ENCODE measurements around the gene BHLHE40.

Gene BHLHE40

DNA sequence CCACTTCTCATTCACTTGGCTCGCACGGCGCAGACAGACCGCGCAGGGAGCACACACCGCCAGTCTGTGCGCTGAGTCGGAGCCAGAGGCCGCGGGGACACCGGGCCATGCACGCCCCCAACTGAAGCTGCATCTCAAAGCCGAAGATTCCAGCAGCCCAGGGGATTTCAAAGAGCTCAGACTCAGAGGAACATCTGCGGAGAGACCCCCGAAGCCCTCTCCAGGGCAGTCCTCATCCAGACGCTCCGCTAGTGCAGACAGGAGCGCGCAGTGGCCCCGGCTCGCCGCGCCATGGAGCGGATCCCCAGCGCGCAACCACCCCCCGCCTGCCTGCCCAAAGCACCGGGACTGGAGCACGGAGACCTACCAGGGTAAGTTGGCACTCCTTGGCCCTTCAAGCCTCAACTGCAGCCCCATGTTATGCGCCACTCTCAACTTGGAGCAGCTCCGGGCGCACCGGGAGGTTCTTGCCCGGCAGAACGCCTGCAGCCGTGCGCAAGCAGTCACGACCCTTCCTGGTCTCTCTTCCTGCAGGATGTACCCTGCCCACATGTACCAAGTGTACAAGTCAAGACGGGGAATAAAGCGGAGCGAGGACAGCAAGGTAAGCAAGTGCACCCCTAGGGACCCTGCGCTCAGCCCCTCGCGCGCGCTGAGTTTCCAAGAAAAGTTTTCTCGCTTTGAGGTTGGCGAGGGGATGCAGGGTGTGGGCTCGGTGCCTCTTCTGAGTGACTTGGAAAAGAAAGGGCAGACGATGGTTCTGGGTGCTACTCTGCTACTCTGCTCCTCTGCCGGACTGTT lies at the start of gene BHLHE40:
TSS of gene BHLHE40 (plus strand) at position 10 of the 801 bp plus-strand sequence. CDS start at position 292, 282 bp downstream.
- peak within 1 kb of the TSS; percentile 99 for H3K4me3 ChIP-seq (ENCODE audit: control insufficient read depth, low read depth, low read length)
- peak; percentile 27 for DNase-seq (ENCODE audit: low read depth)
- TF ChIP-seq CTCF (conservative IDR thresholded peaks at IDR 0.05; ENCODE audit: control insufficient read depth, insufficient read depth, low read depth, low read length), result no peak

DNA sequence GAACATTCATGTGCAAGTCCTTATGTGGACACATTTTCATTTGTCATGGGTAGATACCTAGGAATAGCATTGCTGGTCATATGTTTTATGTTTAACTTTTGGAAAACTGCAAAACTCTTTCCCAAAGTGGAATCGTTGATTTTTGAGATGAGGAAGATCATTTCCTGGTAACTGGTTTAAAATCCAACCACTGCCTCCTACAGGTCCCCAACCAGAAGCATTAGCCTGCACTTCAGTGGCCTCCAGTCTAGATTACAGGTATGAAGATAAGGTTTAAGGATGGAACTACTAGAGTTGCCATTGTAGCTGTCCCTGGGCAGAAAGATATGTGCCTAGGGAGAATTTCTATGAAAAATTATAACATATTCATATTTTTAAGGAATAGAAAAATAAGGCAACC lies 48.7 kb upstream of the BHLHE40 start:
- no peak for TF ChIP-seq CTCF (conservative IDR thresholded peaks at IDR 0.05; ENCODE audit: control insufficient read depth, insufficient read depth, low read depth, low read length)
- DNase-seq (ENCODE audit: low read depth), result no peak
- no peak overlapping the region for H3K4me3 ChIP-seq (ENCODE audit: control insufficient read depth, low read depth, low read length)

DNA sequence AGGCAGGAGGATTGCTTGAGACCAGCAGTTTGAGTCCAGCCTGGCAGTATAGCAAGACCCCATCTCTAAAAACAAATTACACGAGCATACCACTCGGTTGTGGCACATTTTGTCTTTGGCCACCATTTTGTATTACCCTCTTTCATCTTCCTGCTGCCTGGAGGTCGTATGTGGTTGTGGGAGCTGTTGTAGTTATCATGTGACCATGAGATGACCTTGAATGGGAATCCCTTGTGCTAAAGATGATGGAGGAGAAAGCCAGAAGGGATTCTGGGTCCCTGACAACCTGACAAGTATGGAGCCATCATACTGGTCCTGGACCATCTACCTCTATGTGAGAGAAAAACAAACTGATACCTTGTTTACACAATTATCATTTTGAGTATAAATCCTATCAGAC lies 45.2 kb upstream of the BHLHE40 start:
- H3K4me3 ChIP-seq (ENCODE audit: control insufficient read depth, low read depth, low read length), result no peak overlapping the region
- DNase-seq (ENCODE audit: low read depth), result no peak
- TF ChIP-seq CTCF (conservative IDR thresholded peaks at IDR 0.05; ENCODE audit: control insufficient read depth, insufficient read depth, low read depth, low read length), result no peak

DNA sequence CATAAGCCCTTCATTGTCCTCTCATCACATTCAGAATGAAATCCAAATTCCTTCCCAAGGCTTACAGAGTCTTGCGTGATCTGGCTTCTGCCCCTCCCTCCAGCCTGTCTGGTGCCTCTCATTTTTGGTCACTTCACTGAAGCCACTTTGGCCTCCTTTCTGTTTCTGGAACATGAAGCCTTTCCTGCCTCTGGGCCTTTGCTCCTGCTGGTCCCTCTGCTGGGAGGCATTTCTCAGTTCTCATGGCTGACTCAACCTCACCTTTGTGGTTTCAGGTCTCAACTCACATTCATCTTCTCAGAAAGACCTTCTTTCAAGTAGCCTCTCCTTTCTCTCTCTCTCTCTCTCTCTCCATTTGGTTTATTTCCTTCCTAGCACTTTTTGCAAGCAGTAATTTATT lies 43.9 kb upstream of the BHLHE40 start:
- no peak overlapping the region for H3K4me3 ChIP-seq (ENCODE audit: control insufficient read depth, low read depth, low read length)
- TF ChIP-seq CTCF (conservative IDR thresholded peaks at IDR 0.05; ENCODE audit: control insufficient read depth, insufficient read depth, low read depth, low read length), result no peak
- DNase-seq (ENCODE audit: low read depth), result no peak

GRCh38 chr3:4936982-4937614 lies 42.1 kb upstream of the BHLHE40 start:
- DNase-seq (ENCODE audit: low read depth), result no peak
- TF ChIP-seq CTCF (conservative IDR thresholded peaks at IDR 0.05; ENCODE audit: control insufficient read depth, insufficient read depth, low read depth, low read length), result no peak
- no peak overlapping the region for H3K4me3 ChIP-seq (ENCODE audit: control insufficient read depth, low read depth, low read length)

GRCh38 chr3:4938281-4938982 lies 40.8 kb upstream of the BHLHE40 start:
- DNase-seq (ENCODE audit: low read depth), result peak; percentile 48
- TF ChIP-seq CTCF (conservative IDR thresholded peaks at IDR 0.05; ENCODE audit: control insufficient read depth, insufficient read depth, low read depth, low read length), result no peak
- no peak overlapping the region for H3K4me3 ChIP-seq (ENCODE audit: control insufficient read depth, low read depth, low read length)
